NCI-H2227 treated with DMSO at 0.1 percent for 48 hours (cell line): ENCODE data around the gene RARRES2.
A peak's percentile ranks its signal among the peaks of the same experiment; 100 is the strongest.

ENCODE experiments used
- DNase-seq: peaks from one replicate; lab custom pipeline; 2025; lab: John Stamatoyannopoulos, UW

Gene RARRES2

GRCh38 chr7:150361402-150361801, 20.0 kb upstream of the RARRES2 start:
- DNase-seq, result peak; percentile 27

GRCh38 chr7:150360363-150361058, 19.1 kb upstream of the RARRES2 start:
- no peak for DNase-seq

- DNase-seq, result no peak
Measured at GRCh38 chr7:150359622-150360362, 18.4 kb upstream of the RARRES2 start.

- no peak for DNase-seq
Measured at GRCh38 chr7:150358988-150359621, 17.7 kb upstream of the RARRES2 start.

- DNase-seq, result no peak
Measured at GRCh38 chr7:150358433-150358832, 17.0 kb upstream of the RARRES2 start.

GRCh38 chr7:150357771-150358427, 16.5 kb upstream of the RARRES2 start:
- no peak for DNase-seq

GRCh38 chr7:150357270-150357669, 15.8 kb upstream of the RARRES2 start:
- peak; percentile 26 for DNase-seq

- no peak for DNase-seq
Measured at GRCh38 chr7:150356265-150356897, 15.0 kb upstream of the RARRES2 start.

GRCh38 chr7:150355666-150356059, 14.2 kb upstream of the RARRES2 start:
- DNase-seq, result no peak

- DNase-seq, result no peak
Measured at GRCh38 chr7:150351587-150352194, 10.3 kb upstream of the RARRES2 start.

GRCh38 chr7:150346922-150347321, 5.5 kb upstream of the RARRES2 start:
- no peak for DNase-seq

GRCh38 chr7:150345012-150345411, 3.6 kb upstream of the RARRES2 start:
- DNase-seq, result no peak

- DNase-seq, result no peak
Measured at GRCh38 chr7:150344299-150344698, 2.9 kb upstream of the RARRES2 start.

- DNase-seq, result no peak
Measured at GRCh38 chr7:150343225-150343624, 1.8 kb upstream of the RARRES2 start.

- no peak for DNase-seq
Measured at GRCh38 chr7:150342121-150342408, 636 bp upstream of the RARRES2 start.

GRCh38 chr7:150340875-150341262, 560 bp downstream of the RARRES2 start:
- DNase-seq, result no peak

- DNase-seq, result no peak
Measured at GRCh38 chr7:150340024-150340749, 1.2 kb downstream of the RARRES2 start.

GRCh38 chr7:150339409-150339809, 2.0 kb downstream of the RARRES2 start:
- no peak for DNase-seq

GRCh38 chr7:150338166-150338829, 3.1 kb downstream of the RARRES2 start:
- no peak for DNase-seq

- no peak for DNase-seq
Measured at GRCh38 chr7:150337659-150338081, 3.8 kb downstream of the RARRES2 start.

GRCh38 chr7:150337179-150337578, 4.2 kb downstream of the RARRES2 start:
- DNase-seq, result no peak
